IPS-18c (cell line): ENCODE data around the gene KLK4.

Source experiments
- H3K4me3 ChIP-seq: 2 replicates; pipeline ENCODE4 v1.7.0; 2013; ENCODE audit warnings: low read depth, mild to moderate bottlenecking, low read length, moderate library complexity; ENCODE audit not compliant: insufficient read depth
- H3K9me3 ChIP-seq: one replicate; pipeline ENCODE4 v1.6.1; 2013; ENCODE audit warnings: mild to moderate bottlenecking, low read length, moderate library complexity; ENCODE audit not compliant: control insufficient read depth, insufficient read depth

KLK4 gene

GRCh38 chr19:50911206-50912101, at the start of gene KLK4:
KLK4 (minus strand) TSS chr19:50911395; CDS start chr19:50910738, 657 bp downstream.
- no peaks in the 10 kb centered on the region for H3K9me3 ChIP-seq

GRCh38 chr19:50959731-50960500, 48.7 kb upstream of the KLK4 start:
- Histone ChIP-seq H3K9me3 (no peaks in the 10 kb centered on the region), H3K4me3 (no peak overlapping the region)

More at GRCh38 chr19:50911206-50912101, at the start of gene KLK4:
- no peak within 1 kb of the TSS for H3K4me3 ChIP-seq

- H3K9me3 ChIP-seq: no peaks in the 10 kb centered on the region
- H3K4me3 ChIP-seq: no peak overlapping the region
Measured at GRCh38 chr19:50957587-50957986, 46.4 kb upstream of the KLK4 start.

- no peak within 1 kb of the TSS; the same call in 1 of the 2 replicates for H3K4me3 ChIP-seq
- no peaks in the 10 kb centered on the region for H3K9me3 ChIP-seq
Measured at GRCh38 chr19:50952910-50953309, 41.7 kb upstream of the KLK4 start, which contains the start of gene KLK5. KLK5 (minus strand) TSS chr19:50953038; CDS start chr19:50952657, 381 bp downstream.

- Histone ChIP-seq H3K9me3 (no peaks in the 10 kb centered on the region), H3K4me3 (no peak overlapping the region)
Measured at GRCh38 chr19:50949861-50950260, 38.7 kb upstream of the KLK4 start.

GRCh38 chr19:50947123-50947522, 35.9 kb upstream of the KLK4 start:
- H3K4me3 ChIP-seq: no peak overlapping the region
- no peaks in the 10 kb centered on the region for H3K9me3 ChIP-seq

- no peaks in the 10 kb centered on the region for H3K9me3 ChIP-seq
Measured at GRCh38 chr19:50944795-50945194, 33.6 kb upstream of the KLK4 start.

GRCh38 chr19:50943074-50943828, 32.1 kb upstream of the KLK4 start:
- H3K9me3 ChIP-seq: no peaks in the 10 kb centered on the region
- no peak overlapping the region for H3K4me3 ChIP-seq

More at GRCh38 chr19:50944795-50945194, 33.6 kb upstream of the KLK4 start:
- H3K4me3 ChIP-seq: no peak overlapping the region

- Histone ChIP-seq H3K9me3 (no peaks in the 10 kb centered on the region), H3K4me3 (no peak overlapping the region)
Measured at GRCh38 chr19:50939596-50939995, 28.4 kb upstream of the KLK4 start.

- Histone ChIP-seq H3K9me3 (no peaks in the 10 kb centered on the region), H3K4me3 (no peak overlapping the region)
Measured at GRCh38 chr19:50933640-50934039, 22.4 kb upstream of the KLK4 start.

GRCh38 chr19:50932690-50933083, 21.5 kb upstream of the KLK4 start:
- H3K4me3 ChIP-seq: no peak overlapping the region

GRCh38 chr19:50932018-50932689, 21.0 kb upstream of the KLK4 start:
- no peak overlapping the region for H3K4me3 ChIP-seq
- no peaks in the 10 kb centered on the region for H3K9me3 ChIP-seq

More at GRCh38 chr19:50932690-50933083, 21.5 kb upstream of the KLK4 start:
- no peaks in the 10 kb centered on the region for H3K9me3 ChIP-seq

- Histone ChIP-seq H3K4me3 (no peak overlapping the region), H3K9me3 (no peaks in the 10 kb centered on the region)
Measured at GRCh38 chr19:50931023-50931422, 19.8 kb upstream of the KLK4 start.

GRCh38 chr19:50928831-50929230, 17.6 kb upstream of the KLK4 start:
- H3K4me3 ChIP-seq: no peak overlapping the region
- no peaks in the 10 kb centered on the region for H3K9me3 ChIP-seq

- Histone ChIP-seq H3K4me3 (no peak overlapping the region), H3K9me3 (no peaks in the 10 kb centered on the region)
Measured at GRCh38 chr19:50926144-50926543, 14.9 kb upstream of the KLK4 start.

GRCh38 chr19:50925734-50926133, 14.5 kb upstream of the KLK4 start:
- Histone ChIP-seq H3K9me3 (no peaks in the 10 kb centered on the region), H3K4me3 (no peak overlapping the region)

- Histone ChIP-seq H3K4me3 (no peak overlapping the region), H3K9me3 (no peaks in the 10 kb centered on the region)
Measured at GRCh38 chr19:50924586-50924985, 13.4 kb upstream of the KLK4 start.
